GM12878 (cell line): Measurements from ENCODE around the gene OSBPL5. TPM values are rescaled to one million over a fixed set of nuclear protein-coding genes. Genes with fewer than 3 reads are reported as not detected.
A peak's percentile ranks its signal among the peaks of the same experiment; 100 is the strongest.

Experiments
- ATAC-seq: fragments of 200-7000 bp; cut with Tn5 transposase; 3 replicates; pipeline ENCODE4 v1.9.1; 2020; ENCODE audit warnings: mild to moderate bottlenecking, moderate library complexity
- BruUV-seq: library from RNA; stranded (reverse); fragments of 400-500 nt; replicated peaks from 2 replicates; lab custom pipeline; 2021; lab: Mats Ljungman, UMichigan
- CTCF ChIA-PET: fragments of 300-600 bp; sonication (Branson Sonifier 250); formaldehyde crosslinking; extraction: SDS; loops from one replicate; lab custom pipeline; 2021; ENCODE audit warnings: inconsistent platforms; lab: Yijun Ruan, JAX
- POLR2A ChIA-PET: fragments of 350-600 bp; formaldehyde crosslinking; extraction: SDS; loops from one replicate; lab custom pipeline; 2021; ENCODE audit warnings: inconsistent platforms; lab: Charles Lee
- RAD21 ChIA-PET: fragments of 300-600 bp; sonication (Branson Sonifier 250); formaldehyde crosslinking; loops from one replicate; lab custom pipeline; 2023; ENCODE audit warnings: antibody characterized with exemption; ENCODE audit not compliant: unreplicated experiment; lab: Charles Lee
- SMC1A ChIA-PET: fragments of 300-600 bp; sonication (Branson Sonifier 250); formaldehyde crosslinking; loops from one replicate; lab custom pipeline; 2023; ENCODE audit not compliant: unreplicated experiment, uncharacterized antibody; lab: Charles Lee
- DNase-seq: peaks from one replicate; pipeline ENCODE4 v3.0.0-alpha.2; 2011; ENCODE audit warnings: low read depth, low spot score
- FAIRE-seq: peaks from 3 replicates; lab custom pipeline; 2011; peaks lifted over from hg19 to GRCh38; lab: Jason Lieb, UNC
- H2AFZ ChIP-seq: 2 replicates; pipeline ENCODE4 v1.6.0; 2011; ENCODE audit warnings: low read depth, low read length, control low read depth; ENCODE audit not compliant: control insufficient read depth
- H3K27ac ChIP-seq: 2 replicates; pipeline ENCODE4 v1.5.1; 2011; ENCODE audit warnings: control low read depth; ENCODE audit not compliant: control insufficient read depth, insufficient read depth
- H3K27me3 ChIP-seq, 2 experiments: replicated peaks in 1 of 2; 2 replicates each; pipeline versions ENCODE4 v1.6.0 to v1.6.1; 2011; ENCODE audit warnings: low read length in 1 of 2; ENCODE audit not compliant: control insufficient read depth in 2 of 2, insufficient read depth in 2 of 2
- H3K36me3 ChIP-seq, 2 experiments: 2 replicates each; pipeline ENCODE4 v1.5.1; 2011; ENCODE audit warnings: low read length in 1 of 2; ENCODE audit not compliant: control insufficient read depth in 2 of 2, insufficient read depth in 2 of 2
- H3K4me1 ChIP-seq: 2 replicates; pipeline ENCODE4 v1.6.1; 2011; ENCODE audit warnings: mild to moderate bottlenecking, low read length, moderate library complexity, mixed read lengths; ENCODE audit not compliant: control insufficient read depth, insufficient read depth
- H3K4me2 ChIP-seq: 2 replicates; pipeline ENCODE4 v1.6.0; 2011; ENCODE audit warnings: control low read depth; ENCODE audit not compliant: control insufficient read depth, insufficient read depth
- H3K4me3 ChIP-seq: fragments of 200-600 bp; sonication (generic); 2 replicates; pipeline ENCODE4 v1.5.1; 2016
- H3K79me2 ChIP-seq: 2 replicates; pipeline ENCODE4 v1.6.0; 2011; ENCODE audit warnings: low read length; ENCODE audit not compliant: control insufficient read depth, insufficient read depth
- H3K9ac ChIP-seq: 2 replicates; pipeline ENCODE4 v1.8.0; 2011; ENCODE audit warnings: low read length, control low read depth, mixed read lengths; ENCODE audit not compliant: control insufficient read depth, insufficient read depth
- H3K9me3 ChIP-seq: replicated peaks from 3 replicates; pipeline ENCODE4 v1.5.1; 2011; ENCODE audit warnings: mild to moderate bottlenecking, low read length; ENCODE audit not compliant: control insufficient read depth, insufficient read depth
- H4K20me1 ChIP-seq: 2 replicates; pipeline ENCODE4 v1.6.0; 2011; ENCODE audit not compliant: control insufficient read depth, insufficient read depth
- CEBPZ ChIP-seq: fragments of 150-350 bp; IDR thresholded peaks from 2 replicates; pipeline ENCODE4 v1.6.1; 2016; ENCODE audit warnings: low read depth, low read length
- KAT2A ChIP-seq: conservative IDR thresholded peaks from 2 replicates; pipeline ENCODE4 v1.6.1; 2011; ENCODE audit warnings: low read depth, low read length; ENCODE audit not compliant: control insufficient read depth
- NBN ChIP-seq: fragments of 450-650 bp; IDR thresholded peaks from 2 replicates; pipeline ENCODE4 v1.6.1; 2016
- POLR2A ChIP-seq: IDR thresholded peaks from 2 replicates; pipeline ENCODE4 v1.6.1; 2011; ENCODE audit warnings: low read depth, mild to moderate bottlenecking, low read length
- RAD51 ChIP-seq: fragments of 450-650 bp; IDR thresholded peaks from 2 replicates; pipeline ENCODE4 v1.6.1; 2016; ENCODE audit warnings: moderate library complexity, mild to moderate bottlenecking, inconsistent platforms
- RBBP5 ChIP-seq: fragments of 200-600 bp; sonication (generic); conservative IDR thresholded peaks from 2 replicates; pipeline ENCODE4 v1.6.1; 2016
- RUNX3 ChIP-seq: IDR thresholded peaks from 2 replicates; pipeline ENCODE4 v1.6.1; 2012; ENCODE audit warnings: low read length, inconsistent platforms
- SREBF1 ChIP-seq: IDR thresholded peaks from 2 replicates; pipeline ENCODE4 v1.6.1; 2012; ENCODE audit warnings: mild to moderate bottlenecking, low read length
- YBX1 ChIP-seq: fragments of 450-650 bp; IDR thresholded peaks from 2 replicates; pipeline ENCODE4 v1.6.1; 2016; ENCODE audit warnings: antibody characterized with exemption
- ZBTB4 ChIP-seq: fragments of 450-650 bp; formaldehyde crosslinking; IDR thresholded peaks from 2 replicates; pipeline ENCODE4 v1.4.0; 2022; ENCODE audit warnings: mild to moderate bottlenecking, moderate library complexity
- ZBTB40 ChIP-seq: fragments of 450-650 bp; IDR thresholded peaks from 2 replicates; pipeline ENCODE4 v1.6.1; 2016; ENCODE audit warnings: mild to moderate bottlenecking, moderate library complexity, borderline replicate concordance
- WGBS: methylation state at CpG from one replicate; pipeline ENCODE4 v1.1.6; 2016; ENCODE audit warnings: low lambda C conversion rate; ENCODE audit not compliant: insufficient replicate concordance, insufficient coverage; ENCODE audit errors: missing lambda C conversion rate; 5-methylcytosine and 5-hydroxymethylcytosine counted together
- in situ Hi-C: fragments of 300-500 bp; cut with MboI; formaldehyde crosslinking; loops from 9 replicates; pipeline ENCODE4 v1.14.3; 2018; ENCODE audit warnings: mixed read lengths
- intact Hi-C: fragments of 100-400 bp; cut with micrococcal nuclease; formaldehyde crosslinking; loops from one replicate; pipeline ENCODE4 v1.14.2; 2022; ENCODE audit not compliant: unreplicated experiment
- polyA plus RNA-seq, 11 experiments: library from polyadenylated mRNA; depleted of rRNA in 4 of 11; unstranded in 6 of 11; stranded (reverse) in 5 of 11; fragments of >200 nt; fragmentation: Nextera tagmentation in 4 of 11; fragmentation: Illumina TruSeq in 1 of 11; extraction: Ambion mirVana in 4 of 11; extraction: Trizol in 1 of 11; gene quantifications; 1 replicate in 1 of 11; 2 replicates in 10 of 11; pipeline versions ENCODE4 v1.2.1 to v1.2.3, GENCODE V29; 2011 to 2016; ENCODE audit warnings: inconsistent platforms in 2 of 11, missing spikeins in 2 of 11, low read depth in 1 of 11
- total RNA-seq, 4 experiments: library from RNA; depleted of rRNA in 3 of 4; stranded (reverse); fragments of >200 nt in 3 of 4; fragmentation: Illumina TruSeq in 1 of 4; extraction: Trizol in 1 of 4; gene quantifications; 2 replicates each; pipeline versions ENCODE4 v1.2.1 to v1.2.3, GENCODE V29; 2013 to 2021

Gene OSBPL5
- total and polyA plus RNA-seq, 10 of the 15 experiments (the other 5 are each of a cell fraction or from before 2014, with no cell fraction given) = not detected

GRCh38 chr11:3057069-3057963 is 107.8 kb downstream of the OSBPL5 start, which contains the start of gene CARS1:
CARS1 (minus strand) TSS chr11:3057423; CDS start chr11:3057367, 56 bp downstream.
- RAD21 ChIA-PET = interaction anchor here (2.0 kb wide), 1 partner anchor 34 kb away, joined by 12 read pairs; no protein-coding TSS in a partner anchor
- Histone ChIP-seq H4K20me1 (no peaks in the 10 kb centered on the region), H3K9ac (peak within 1 kb of the TSS; percentile 93), H3K27ac (peak within 1 kb of the TSS; percentile 86), H3K79me2 (peaks cover 44% of the 10 kb centered on the region), H3K4me1 (peaks cover 7% of the 10 kb centered on the region), H3K4me3 (peak within 1 kb of the TSS; percentile 91), H3K27me3 (no peaks in the 10 kb centered on the region; a peak in 1 of 4 replicates), H3K4me2 (peak within 1 kb of the TSS; percentile 81), H3K36me3 (peaks cover 0 to 2% of the 10 kb centered on the region in 2 experiments; a peak in 3 of 4 replicates), H2AFZ (peak within 1 kb of the TSS; percentile 86), H3K9me3 (no peaks in the 10 kb centered on the region)
- ATAC-seq (peak; percentile 98), DNase-seq (peak; percentile 45), FAIRE-seq (peak; percentile 88)
- no TSS peak for BruUV-seq
- CTCF ChIA-PET = interaction anchor here (1.3 to 2.9 kb wide), 4 partner anchors 10 to 34 kb away, joined by 3 to 9 read pairs (median 4); no protein-coding TSS in a partner anchor
- WGBS = 5% methylated on average over 60 of the region's 68 CpGs
- in situ Hi-C loops = no loop called here
- SMC1A ChIA-PET = interaction anchor here (1.3 to 1.9 kb wide), 2 partner anchors 19 to 68 kb away, joined by 3 to 10 read pairs; no protein-coding TSS in a partner anchor
- intact Hi-C loops = loop anchor here (5.0 kb wide), 1 partner anchor 65 kb away; the partner anchor contains the start of gene NAP1L4
- POLR2A ChIA-PET = interaction anchor here (0.6 to 1.2 kb wide), 3 partner anchors 9 to 37 kb away, joined by 3 to 4 read pairs (median 3); no protein-coding TSS in a partner anchor
- peak; percentile 67; the same call in 1 of the 2 replicates for TF ChIP-seq SREBF1
- TF ChIP-seq ZBTB40 = peak; percentile 97
- no peak for TF ChIP-seq NBN
- TF ChIP-seq RAD51 = no peak
- TF ChIP-seq CEBPZ = no peak
- peak; percentile 91 for TF ChIP-seq POLR2A
- no peak for TF ChIP-seq ZBTB4 (CRISPR knock-in tag)
- no peak for TF ChIP-seq YBX1
- TF ChIP-seq RBBP5 = no peak
- TF ChIP-seq KAT2A = no peak
- TF ChIP-seq RUNX3 = peak; percentile 75
